Esophagus muscularis mucosa (tissue), 4 donors: Measurements from ENCODE around the gene SMIM33.

Experiments
- EP300 ChIP-seq: sonication (generic); formaldehyde crosslinking; IDR thresholded peaks from one replicate; pipeline ENCODE4 v1.6.1; 2017; ENCODE audit warnings: antibody characterized with exemption
- POLR2A ChIP-seq: fragments of 450-650 bp; IDR thresholded peaks from one replicate; pipeline ENCODE4 v1.6.1; 2017; ENCODE audit warnings: antibody characterized with exemption, moderate library complexity, mild to moderate bottlenecking, low read depth
- POLR2AphosphoS5 ChIP-seq, 2 donors: sonication (generic); formaldehyde crosslinking; IDR thresholded peaks; one replicate each; pipeline ENCODE4 v1.6.1; 2017; ENCODE audit warnings: antibody characterized with exemption in 2 of 2
- TF ChIP-seq, protein P1 (sequence below), 3 experiments: fragments of 200-600 bp in 2 of 3; fragments of 450-650 bp in 1 of 3; sonication (generic) in 2 of 3; IDR thresholded peaks; one replicate each; pipeline ENCODE4 v1.5.1; 2017 to 2019; ENCODE audit warnings: antibody characterized with exemption in 3 of 3, mild to moderate bottlenecking in 2 of 3, moderate library complexity in 1 of 3

DNA sequence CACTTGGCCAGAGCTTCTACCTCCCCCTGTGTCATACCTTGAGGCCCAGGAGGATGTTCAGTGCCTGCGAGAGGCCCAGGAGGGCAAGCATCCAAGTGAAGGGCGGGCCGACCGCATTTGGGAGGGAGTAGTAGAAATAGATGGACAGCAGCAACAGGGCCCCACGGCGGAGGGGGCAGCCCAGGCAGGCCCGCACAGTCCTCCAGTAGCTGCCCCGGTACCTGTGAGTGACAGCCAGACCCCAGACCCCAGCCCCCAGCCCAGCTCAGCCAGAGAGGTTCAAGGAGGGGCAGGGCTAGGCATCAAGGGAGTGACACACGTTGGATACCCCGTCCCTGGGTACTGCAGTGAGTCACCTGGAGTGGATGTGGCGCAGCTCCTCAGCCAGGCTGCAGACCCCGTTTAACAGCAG, 10.3 kb downstream of the SMIM33 start:
- TF ChIP-seq, protein P1, sequence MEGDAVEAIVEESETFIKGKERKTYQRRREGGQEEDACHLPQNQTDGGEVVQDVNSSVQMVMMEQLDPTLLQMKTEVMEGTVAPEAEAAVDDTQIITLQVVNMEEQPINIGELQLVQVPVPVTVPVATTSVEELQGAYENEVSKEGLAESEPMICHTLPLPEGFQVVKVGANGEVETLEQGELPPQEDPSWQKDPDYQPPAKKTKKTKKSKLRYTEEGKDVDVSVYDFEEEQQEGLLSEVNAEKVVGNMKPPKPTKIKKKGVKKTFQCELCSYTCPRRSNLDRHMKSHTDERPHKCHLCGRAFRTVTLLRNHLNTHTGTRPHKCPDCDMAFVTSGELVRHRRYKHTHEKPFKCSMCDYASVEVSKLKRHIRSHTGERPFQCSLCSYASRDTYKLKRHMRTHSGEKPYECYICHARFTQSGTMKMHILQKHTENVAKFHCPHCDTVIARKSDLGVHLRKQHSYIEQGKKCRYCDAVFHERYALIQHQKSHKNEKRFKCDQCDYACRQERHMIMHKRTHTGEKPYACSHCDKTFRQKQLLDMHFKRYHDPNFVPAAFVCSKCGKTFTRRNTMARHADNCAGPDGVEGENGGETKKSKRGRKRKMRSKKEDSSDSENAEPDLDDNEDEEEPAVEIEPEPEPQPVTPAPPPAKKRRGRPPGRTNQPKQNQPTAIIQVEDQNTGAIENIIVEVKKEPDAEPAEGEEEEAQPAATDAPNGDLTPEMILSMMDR (IDR thresholded peaks at IDR 0.05) = no peak
- TF ChIP-seq POLR2AphosphoS5 (IDR thresholded peaks at IDR 0.05) (no peak), POLR2A (no peak), EP300 (no peak)
